ENCODE data around the gene MRPL20.
"Not testable (repeated sequence)": the region's sequence is repeated elsewhere in the genome, so short reads cannot be mapped to it uniquely, and the experiment has no call there.

The MRPL20 gene

DNA sequence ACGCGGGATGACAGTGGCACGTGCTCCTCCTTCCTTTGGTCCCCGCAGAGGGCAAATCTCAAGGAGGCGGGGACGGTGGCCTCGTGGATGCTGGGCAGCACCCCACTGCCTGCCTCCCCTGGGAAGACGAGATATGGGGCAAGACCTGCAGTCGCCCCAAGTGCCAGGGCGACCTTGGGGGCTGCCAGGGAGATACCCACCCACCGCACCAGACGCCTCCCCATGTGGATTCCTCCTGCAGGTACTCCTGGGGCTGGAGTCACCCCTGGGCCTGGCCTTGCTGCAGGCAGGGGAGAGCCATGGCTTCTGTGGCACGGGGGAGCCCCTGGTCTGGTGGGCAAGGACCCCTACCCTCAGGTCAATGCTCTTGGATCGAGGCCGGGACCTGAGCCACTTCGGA, 26.2 kb downstream of the MRPL20 start:
- DNase-seq, result no peak

DNA sequence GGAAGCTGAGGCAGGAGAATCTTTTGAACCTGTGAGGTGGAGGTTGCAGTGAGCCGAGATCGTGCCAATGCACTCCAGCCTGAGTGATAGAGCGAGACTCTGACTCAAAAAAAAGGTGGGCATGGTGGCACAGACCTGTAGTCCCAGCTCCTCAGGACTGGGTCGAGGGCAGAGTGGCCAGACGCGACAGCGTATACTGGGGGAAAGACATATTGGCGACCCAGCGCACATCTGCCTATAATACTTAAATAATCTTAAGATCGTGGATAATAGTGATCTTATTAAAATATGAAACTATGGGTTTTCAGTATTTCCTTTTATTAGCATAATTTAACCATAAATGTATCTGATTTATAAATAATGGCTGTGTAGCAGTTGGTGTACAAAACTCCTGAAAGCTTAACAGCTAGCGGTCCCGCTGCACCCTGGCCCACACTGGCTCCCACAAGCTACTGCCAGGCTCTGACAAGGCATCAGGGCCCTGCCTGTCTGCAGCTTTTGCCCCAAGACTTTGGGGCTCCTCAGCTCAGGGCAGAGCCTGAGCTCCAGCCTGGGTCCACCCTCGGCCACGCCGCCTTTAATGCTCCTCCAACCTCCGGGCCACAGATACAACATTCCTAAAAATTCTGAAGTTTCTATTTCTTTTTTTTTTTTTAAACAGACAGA, 29.4 kb downstream of the MRPL20 start:
- no peak for DNase-seq

DNA sequence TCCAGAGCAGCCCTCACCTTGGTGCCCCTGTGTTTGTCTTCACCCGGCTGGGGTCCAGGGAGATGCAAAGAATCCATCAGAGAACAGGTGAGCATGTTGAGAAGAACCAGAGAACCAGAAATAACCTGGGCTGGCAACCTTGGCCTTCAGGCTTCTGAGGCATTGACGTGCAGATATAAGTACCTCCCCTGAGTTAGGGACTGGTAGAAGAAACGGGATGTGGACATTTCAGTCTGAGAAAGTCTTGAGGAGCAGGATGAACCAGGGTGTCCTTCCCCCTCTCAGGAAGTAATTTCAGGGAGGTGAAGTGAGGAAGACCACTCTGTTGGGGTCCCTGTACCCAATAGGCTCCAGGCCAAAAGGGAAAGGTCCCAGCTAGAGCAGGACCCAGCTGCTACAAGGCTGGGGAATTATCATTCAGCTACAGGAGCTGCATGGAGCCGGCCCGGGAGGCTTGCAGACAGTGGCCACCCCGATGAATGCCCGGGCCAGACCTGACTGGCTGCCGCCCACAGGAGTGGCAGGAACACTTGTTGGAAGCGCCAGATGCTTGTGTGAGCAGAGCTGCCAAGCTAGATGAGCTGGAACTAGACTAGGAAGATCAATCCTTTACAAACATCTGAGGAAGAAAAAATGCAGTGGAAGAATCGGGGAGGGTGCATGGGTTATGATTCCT, 30.4 kb downstream of the MRPL20 start:
- no peak for DNase-seq

DNA sequence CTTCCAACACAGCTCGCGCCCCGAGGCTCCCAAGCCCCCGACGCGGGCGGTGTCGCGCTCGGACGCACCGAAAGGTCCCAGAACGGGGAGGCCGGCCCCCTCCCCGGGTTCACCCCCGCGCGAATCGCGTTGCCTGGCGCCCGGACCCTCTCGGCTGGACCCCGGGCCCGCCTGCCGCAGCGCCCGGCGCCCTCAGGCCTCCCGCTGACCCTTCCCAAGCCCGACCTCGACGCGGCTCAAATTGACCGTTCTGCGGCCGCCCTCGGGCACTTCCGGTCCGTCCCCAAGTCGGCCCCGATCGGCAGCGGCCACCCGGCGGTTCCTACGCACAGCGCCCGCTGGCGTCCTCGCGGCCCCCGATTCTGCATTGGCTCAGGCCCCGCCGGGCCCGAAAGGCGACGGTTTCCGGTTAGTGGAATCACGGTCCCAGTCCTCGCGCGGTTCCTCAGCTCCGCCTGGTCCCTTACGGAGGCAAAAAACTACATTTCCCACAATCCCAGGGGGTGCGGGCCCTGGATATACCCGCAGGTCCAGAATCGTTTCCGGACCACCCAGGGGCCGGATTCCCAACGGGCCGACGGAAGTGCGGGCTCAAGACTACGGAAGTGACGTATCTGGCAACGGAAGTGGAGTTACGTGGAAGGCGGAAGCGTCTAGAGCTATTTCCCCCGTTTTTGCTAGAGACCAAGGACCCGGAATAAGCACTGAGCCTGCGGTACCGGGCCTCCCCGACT, 32.0 kb downstream of the MRPL20 start, which contains the start of gene AURKAIP1:
Gene AURKAIP1, minus strand, starts transcription at position 279 of the 734 bp plus-strand sequence. CDS start 451 bp downstream, outside the sequence.
- DNase-seq, result peak; percentile 98

DNA sequence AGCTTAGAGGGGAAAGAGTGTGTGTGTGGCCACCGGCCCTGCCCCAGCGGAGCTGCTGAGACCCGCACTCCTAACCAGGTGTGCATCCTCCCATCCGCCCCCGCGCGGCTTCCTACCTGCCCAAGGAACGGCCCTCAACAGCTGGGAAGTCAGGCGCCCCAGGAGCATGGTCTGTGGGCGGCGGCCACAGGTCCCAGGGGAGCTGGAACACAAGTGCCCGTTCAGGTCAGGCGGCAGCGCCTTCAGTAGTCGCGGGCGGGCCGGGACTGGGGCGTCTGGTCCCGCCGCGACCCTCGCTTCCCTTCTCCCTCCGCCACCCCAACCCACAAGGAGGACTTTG, 32.5 kb downstream of the MRPL20 start:
- DNase-seq, result peak; percentile 37

DNA sequence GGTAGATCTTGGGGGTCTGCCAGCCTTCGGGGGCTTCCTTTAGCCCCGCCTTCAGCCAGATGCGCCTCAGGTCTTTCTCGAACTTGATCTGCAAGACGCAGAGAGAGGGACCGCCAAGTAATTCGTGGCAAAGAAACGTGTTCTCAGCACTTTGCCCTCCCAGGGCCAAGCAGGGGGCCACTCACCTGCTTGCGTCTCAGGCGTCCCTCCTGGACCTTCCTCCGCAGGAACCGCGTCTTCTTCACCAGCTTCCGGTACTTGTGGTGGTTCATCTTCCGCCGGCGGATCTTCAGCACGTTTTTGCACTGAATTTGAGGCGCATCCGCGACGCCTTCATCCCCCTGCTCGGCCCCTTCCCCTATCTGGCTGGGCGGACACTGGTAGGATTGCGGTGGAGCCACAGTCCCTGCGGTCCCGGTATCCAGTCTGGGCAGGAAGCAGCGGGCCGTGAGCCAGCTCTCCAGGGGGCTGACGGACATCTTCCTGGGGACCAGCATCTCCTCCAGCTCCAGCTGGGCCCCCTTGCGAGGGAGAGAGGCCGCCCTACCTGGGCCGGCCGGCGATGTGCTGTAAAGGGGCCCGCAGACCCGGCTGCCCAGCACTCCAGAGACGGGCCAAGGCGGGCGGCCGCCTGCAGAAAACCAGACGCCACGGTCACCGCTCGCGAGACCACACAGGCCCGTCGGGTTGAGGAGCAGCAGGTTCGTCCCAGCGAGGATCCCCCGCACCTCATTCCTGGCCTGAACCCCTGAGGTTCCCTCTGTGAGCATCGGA, 33.1 kb downstream of the MRPL20 start:
- DNase-seq, result no peak

DNA sequence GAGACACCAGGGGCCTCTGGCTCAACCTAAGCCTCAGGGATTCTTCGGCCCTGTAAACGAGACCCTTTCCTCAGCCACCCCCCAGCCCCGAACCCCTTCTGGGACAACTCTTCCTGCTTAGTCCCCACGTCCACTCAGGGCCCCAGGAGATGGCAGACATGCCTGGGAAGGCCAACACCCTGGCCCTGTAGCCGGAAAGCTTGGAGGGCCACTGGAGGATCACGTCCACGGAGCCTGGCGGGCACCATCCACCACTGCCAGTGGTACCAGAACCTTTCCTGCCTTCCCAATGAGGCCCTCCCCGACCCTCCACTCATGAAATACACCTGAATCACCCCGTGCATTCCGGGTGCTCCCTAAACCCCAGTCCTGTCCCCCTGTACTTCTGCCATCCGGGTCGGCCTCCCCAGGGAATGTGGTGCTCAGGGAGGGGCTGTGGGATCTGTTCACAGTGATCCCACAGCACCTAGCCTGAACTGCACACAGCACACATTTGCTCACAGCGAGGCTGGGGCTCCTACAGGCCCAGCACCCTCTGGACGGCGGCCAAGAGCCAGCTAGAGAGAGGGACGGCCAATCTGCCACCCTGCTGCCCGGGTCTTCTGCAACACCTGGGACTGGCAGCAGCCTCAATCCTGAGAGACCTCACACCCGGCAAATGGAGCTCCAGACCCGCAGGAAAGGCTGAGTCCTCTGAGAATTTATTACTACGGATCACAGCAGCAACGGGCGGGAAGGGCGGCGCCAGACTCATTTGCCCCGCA, 33.9 kb downstream of the MRPL20 start:
- DNase-seq, result no peak

DNA sequence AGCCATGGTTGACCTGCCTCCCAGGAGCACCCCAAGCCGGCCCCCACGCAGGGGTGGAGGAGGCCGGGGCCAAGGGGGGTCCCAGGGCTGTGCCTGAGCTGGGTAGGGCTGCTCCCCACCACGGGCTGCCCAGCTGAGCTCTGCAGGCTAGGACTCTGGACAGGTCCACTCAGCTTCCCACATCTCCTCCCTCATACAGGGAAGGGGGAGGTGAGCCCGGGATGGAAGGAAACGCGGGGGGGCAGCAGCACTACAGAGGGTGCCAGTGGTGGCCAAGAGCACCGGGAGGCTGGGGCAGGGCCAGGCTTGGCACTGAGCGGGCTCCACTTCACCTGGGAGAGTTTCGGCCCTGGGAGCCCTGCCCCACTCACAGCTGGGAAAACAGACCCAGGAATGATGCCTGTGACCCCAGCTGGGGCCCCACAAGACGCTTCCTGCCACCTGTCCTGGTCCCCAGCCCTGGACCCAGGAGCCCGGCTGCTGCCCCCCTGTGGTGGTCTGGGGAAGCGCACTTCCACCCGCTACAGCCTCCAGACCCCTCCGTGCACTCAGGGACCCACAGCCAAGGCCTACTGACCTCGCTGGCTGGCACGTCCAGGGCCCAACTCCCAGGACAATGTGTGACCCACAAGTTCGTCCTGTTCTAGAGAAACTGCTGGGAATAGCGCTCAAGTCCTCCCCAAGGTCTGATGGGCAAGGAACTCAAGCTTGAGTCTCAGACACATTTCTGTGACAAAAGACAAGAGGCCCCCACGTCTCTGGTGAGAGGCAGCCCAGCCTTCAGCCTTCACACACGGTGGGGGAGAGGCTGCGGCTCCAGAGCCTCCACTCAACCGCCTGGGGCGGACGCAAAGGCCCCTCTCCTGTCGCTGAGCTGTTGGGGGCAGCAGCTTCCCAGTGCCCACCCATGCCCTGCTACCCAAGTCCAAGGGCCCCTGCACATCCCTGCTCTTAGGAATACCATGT, 35.1 kb downstream of the MRPL20 start:
- DNase-seq, result peak; percentile 69

DNA sequence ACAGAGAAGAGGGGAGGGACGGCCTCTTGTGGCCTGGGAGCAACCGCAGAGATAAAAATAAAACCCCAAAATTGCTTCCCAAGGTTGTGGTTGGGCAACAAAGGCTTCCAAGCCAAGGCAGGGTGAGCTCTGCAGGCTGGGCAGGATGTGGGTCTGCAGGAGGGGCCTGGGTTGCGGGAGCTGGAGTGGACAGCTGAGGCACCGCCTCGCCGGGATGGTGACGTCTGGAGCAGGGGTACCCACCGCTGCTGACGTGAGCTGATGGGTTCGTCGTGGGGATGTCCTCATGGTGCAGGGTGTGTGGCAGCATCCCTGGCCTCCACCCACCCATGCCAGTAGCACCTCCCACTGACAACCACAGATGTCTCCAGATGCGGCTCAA, 35.7 kb downstream of the MRPL20 start:
- no peak for DNase-seq

DNA sequence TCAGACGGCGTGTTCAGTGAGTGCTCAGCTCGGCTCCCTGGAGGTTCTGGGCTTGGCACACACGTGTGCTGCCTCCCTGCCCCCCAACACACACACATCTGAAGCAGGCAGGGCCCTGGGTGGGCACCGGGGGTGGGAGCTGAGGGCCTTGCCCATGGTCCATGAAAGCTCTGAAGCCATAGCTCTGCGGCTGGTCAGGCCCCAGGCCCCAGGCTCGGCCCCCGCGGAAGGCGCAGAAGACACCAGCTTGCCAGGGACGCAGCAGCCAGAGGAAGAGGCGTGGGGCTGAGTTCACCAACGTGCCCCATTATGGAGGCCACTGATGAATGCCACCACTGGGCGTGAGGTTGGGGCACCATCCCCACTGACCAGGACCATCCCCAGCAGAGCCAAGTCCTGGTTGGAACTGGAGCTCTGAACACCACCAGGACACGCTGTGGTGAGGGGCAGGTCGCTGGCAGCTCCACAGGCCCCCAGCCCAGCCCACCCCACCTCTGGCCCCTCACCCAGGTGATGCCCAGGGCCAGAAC, 36.3 kb downstream of the MRPL20 start:
- DNase-seq, result no peak

DNA sequence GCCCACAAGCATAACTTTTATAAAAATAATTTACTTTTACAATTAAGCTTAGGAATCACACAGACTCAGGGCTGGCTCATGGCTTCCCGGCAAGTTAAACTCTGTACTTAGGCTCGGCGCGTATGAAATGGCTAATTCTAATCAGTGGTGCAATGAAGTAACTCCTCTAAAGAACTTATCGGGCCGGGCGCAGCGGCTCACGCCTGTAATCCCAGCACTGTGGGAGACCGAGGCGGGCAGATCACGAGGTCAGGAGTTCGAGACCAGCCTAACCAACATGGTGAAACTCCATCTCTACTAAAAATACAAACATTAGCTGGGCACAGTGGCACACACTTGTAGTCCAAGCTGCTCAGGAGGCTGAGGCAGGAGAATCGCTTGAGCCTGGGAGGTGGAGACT, 37.0 kb downstream of the MRPL20 start:
- not testable (repeated sequence) for DNase-seq

DNA sequence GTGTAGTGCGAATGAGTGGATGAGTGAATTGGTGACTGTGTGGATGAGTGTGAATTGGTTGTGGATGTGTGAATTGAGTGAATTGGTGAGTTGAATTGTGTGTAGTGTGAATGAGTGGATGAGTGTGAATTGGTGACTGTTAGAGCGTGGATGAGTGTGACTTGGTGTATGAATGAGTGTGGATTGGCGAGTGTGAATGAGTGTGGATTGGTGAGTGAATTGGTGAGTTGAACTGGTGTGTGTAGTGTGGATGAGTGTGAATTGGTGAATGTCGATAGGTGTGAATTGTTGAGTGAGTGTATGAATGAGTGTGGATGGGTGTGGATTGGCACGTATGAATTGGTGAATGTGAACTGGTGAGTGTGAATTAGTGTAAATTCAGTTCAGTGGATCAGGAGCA, 39.8 kb downstream of the MRPL20 start:
- no peak for DNase-seq

DNA sequence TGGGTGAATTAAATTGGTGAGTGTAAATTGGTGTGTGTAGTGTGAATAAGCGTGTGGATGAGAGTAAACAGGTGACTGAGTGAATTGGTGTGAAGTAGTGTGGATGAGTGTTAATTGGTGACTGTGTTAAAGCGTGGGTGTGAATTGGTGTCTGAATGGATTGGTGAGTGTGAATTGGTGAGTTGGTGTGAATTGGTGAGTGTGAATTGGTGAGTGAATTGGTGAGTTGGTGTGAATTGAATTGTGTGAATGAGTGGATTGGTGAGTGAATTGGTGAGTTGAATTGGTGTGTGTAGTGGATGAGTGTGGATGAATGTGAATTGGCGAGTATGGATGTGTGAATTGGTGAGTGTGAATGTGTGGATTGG, 40.4 kb downstream of the MRPL20 start:
- no peak for DNase-seq

DNA sequence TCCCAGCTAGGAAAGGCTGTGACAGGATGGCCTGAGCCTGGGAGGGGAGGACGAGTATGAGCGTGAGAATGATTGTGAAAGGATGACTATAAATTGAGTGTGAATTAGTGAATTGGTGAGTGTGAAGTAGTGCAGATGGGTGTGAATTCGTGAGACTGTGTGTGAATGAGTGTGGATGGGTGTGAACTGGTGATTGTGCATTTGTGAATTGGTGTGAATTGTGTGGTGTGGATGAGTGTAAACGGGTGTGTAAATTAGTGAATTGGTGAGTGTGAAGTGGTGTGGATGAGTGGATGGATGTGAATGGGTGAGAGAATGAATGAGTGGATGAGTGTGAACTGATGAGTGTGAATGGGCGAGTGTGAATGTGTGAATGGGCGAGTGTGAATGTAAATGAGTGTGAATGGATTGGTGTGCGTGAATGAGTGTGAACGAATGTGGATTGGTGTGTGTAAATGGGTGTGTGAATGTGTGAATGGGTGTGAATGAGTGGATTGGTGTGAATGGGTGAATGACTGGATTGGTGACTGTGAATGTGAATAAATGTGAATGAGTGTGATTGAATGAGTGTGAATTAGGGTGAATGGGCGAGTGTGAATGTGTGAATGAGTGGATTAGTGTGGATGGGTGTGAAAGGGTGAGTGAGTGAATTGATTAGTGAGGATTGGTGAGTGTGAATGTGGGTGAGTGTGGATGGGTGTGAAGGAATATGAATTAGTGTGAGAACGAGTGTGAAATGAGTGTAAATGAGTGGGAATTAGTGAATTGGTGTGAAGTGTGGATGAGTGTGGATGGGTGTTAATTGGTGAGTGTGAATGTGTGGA, 41.0 kb downstream of the MRPL20 start:
- DNase-seq, result no peak

DNA sequence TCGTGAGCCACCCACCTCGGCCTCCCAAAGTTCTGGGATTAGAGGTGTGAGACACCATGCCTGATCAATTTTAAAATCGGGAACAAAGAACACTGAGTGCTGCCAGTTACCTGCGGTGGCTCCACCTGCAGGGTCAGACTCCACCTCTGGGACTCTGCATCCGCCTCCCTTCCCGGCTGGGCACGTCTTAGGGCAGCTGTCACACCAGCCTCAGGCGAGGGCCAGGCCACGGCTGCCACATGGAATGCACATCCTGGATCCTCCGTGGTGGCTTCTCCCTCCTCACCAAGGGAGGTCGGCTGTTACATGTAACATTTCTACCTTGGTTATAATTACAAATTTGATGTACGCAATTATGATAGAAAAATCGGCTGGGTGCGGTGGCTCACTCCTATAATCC, 42.8 kb downstream of the MRPL20 start:
- DNase-seq, result peak; percentile 49

DNA sequence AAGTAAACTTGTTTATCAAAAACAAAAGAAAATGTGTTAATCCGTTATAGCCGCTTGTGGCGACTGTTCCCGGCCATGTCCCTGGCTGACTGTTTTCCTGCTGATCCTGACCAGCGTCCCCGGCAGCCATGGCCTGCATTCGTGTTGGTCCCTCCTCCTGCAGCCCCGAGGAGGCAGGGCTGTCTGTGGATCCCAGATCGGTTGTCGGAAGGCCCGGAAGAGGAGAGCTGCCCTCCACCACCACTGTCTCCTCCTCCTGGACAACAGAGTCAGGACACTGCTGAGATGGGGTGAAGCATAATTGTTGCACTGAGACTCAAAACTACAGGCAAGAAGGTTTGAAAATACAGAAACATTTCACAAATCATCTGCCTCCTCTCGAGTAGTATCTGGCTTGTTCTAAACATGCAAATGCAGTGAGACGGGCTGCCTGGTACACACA, 45.1 kb downstream of the MRPL20 start:
- DNase-seq, result no peak

DNA sequence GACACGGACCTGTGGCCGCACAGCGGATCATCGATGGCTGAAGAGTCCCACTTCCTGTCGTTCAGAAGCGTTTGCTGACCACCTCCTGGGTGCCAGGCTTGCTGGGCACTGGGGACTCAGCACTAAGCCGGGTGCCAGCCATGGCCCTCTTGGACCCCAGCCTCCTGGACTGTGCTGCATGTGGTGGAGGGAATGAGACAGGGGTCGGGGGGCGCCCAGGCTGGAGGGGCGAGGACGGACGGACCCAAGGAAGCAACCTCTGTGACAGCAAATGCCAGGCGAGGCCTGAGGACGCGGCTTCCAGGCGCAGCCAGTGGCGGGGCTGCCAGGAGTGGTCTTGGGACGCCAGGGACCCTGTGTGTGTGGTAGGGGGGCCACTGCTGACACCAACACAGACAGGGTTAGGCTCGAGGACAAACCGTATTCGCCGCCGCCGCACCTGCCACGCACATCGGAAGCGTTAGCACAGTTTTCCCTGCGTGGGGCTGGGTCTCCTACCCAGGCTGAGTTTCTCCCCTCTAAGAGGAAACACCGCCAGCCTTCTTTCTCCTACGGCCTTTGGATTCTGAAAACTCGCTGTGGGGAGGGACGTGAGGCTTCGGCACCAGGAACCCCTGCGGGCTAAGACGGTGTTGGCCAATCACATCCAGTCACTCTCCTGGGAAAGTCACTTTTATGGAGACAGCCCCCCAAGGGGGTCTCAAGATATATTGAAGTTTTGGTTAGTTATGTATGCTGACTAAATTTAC, 45.7 kb downstream of the MRPL20 start:
- no peak for DNase-seq

DNA sequence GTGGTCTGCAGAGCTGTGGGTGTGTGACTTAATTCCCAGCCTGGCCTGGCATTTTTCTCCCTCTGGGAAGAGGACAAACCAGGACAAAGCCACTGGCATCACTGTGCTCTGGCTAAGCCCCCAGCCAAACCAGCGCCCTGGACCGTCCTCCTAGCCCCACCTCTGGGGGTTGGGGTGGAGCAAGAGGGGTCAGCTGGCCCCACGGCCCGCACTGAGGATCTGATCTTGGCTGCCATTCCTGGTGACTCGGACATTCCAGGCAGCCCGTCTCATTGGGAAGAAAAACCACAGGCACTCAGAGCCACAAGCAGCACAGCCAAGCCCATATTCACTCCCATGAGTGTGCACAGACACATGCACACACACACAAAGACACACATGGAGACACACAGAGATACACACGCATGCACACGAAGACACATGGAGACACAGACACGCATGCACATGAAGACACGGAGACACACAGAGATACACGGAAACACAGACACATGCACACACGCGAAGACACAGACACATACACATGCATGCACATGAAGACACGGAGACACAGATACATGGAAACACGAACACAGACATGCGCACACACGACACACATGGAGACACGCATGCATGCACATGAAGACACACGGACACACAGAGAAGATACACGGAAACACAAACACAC, 46.5 kb downstream of the MRPL20 start:
- no peak for DNase-seq
